Measurements from ENCODE around the gene SH3TC2. TPM values are rescaled to one million over a fixed set of nuclear protein-coding genes. Genes with fewer than 3 reads are reported as not detected.

SH3TC2 gene
- polyA plus RNA-seq, 4 donors: 0.36 to 0.68 TPM; not detected in 2

- no peak overlapping the region for H3K4me3 ChIP-seq (ENCODE audit: low read depth in 1 of 3, low read length in 3 of 3)
- DNase-seq: no peak
- no peaks in the 10 kb centered on the region for H3K36me3 ChIP-seq (ENCODE audit: control insufficient read depth in 3 of 3, insufficient read depth in 2 of 3, low read depth in 1 of 3, low read length in 3 of 3)
- WGBS, 3 donors: 72 to 86% (median 81%) methylated on average over 4 of the region's 4 CpGs
- H3K27ac ChIP-seq (ENCODE audit: low read depth in 1 of 3, low read length in 2 of 3): no peak overlapping the region
- FAIRE-seq: no peak
- no peaks in the 10 kb centered on the region for H3K9me3 ChIP-seq (ENCODE audit: control insufficient read depth in 2 of 2, insufficient read depth in 1 of 2, low read depth in 1 of 2, low read length in 1 of 2)
- H3K4me1 ChIP-seq (ENCODE audit: control insufficient read depth in 3 of 3, insufficient read depth in 2 of 3, low read depth in 1 of 3, low read length in 2 of 3): no peaks in the 10 kb centered on the region
- H3K27me3 ChIP-seq (ENCODE audit: control insufficient read depth in 3 of 3, insufficient read depth in 3 of 3, low read length in 3 of 3): no peaks in the 10 kb centered on the region
These were observed 43.2 kb downstream of the SH3TC2 start for GRCh38 chr5:149019679-149020078.

- H3K27ac ChIP-seq (ENCODE audit: low read depth in 1 of 3, low read length in 2 of 3): no peak overlapping the region
- no peak overlapping the region for H3K4me3 ChIP-seq (ENCODE audit: low read depth in 1 of 3, low read length in 3 of 3)
- no peaks in the 10 kb centered on the region for H3K9me3 ChIP-seq (ENCODE audit: control insufficient read depth in 2 of 2, insufficient read depth in 1 of 2, low read depth in 1 of 2, low read length in 1 of 2)
- no peak for FAIRE-seq
- no peaks in the 10 kb centered on the region for H3K27me3 ChIP-seq (ENCODE audit: control insufficient read depth in 3 of 3, insufficient read depth in 3 of 3, low read length in 3 of 3)
- DNase-seq: no peak
- no peaks in the 10 kb centered on the region for H3K36me3 ChIP-seq (ENCODE audit: control insufficient read depth in 3 of 3, insufficient read depth in 2 of 3, low read depth in 1 of 3, low read length in 3 of 3)
- H3K4me1 ChIP-seq (ENCODE audit: control insufficient read depth in 3 of 3, insufficient read depth in 2 of 3, low read depth in 1 of 3, low read length in 2 of 3): no peaks in the 10 kb centered on the region
- 7 to 13% (median 10%) methylated on average over 2 of the region's 2 CpGs for WGBS, 3 donors
These were observed 43.9 kb downstream of the SH3TC2 start for GRCh38 chr5:149018909-149019443.

GRCh38 chr5:149017636-149018035 lies 45.2 kb downstream of the SH3TC2 start:
- DNase-seq (no peak), FAIRE-seq (no peak)
- Histone ChIP-seq H3K36me3 (ENCODE audit: control insufficient read depth in 3 of 3, insufficient read depth in 2 of 3, low read depth in 1 of 3, low read length in 3 of 3) (no peaks in the 10 kb centered on the region), H3K4me1 (ENCODE audit: control insufficient read depth in 3 of 3, insufficient read depth in 2 of 3, low read depth in 1 of 3, low read length in 2 of 3) (no peaks in the 10 kb centered on the region), H3K27ac (ENCODE audit: low read depth in 1 of 3, low read length in 2 of 3) (no peak overlapping the region), H3K9me3 (ENCODE audit: control insufficient read depth in 2 of 2, insufficient read depth in 1 of 2, low read depth in 1 of 2, low read length in 1 of 2) (no peaks in the 10 kb centered on the region), H3K4me3 (ENCODE audit: low read depth in 1 of 3, low read length in 3 of 3) (no peak overlapping the region), H3K27me3 (ENCODE audit: control insufficient read depth in 3 of 3, insufficient read depth in 3 of 3, low read length in 3 of 3) (no peaks in the 10 kb centered on the region)
- 59 to 89% (median 81%) methylated on average over 1 of the region's 1 CpG for WGBS, 3 donors

- Histone ChIP-seq H3K4me1 (ENCODE audit: control insufficient read depth in 3 of 3, insufficient read depth in 2 of 3, low read depth in 1 of 3, low read length in 2 of 3) (no peaks in the 10 kb centered on the region), H3K27ac (ENCODE audit: low read depth in 1 of 3, low read length in 2 of 3) (no peak overlapping the region), H3K4me3 (ENCODE audit: low read depth in 1 of 3, low read length in 3 of 3) (no peak overlapping the region), H3K27me3 (ENCODE audit: control insufficient read depth in 3 of 3, insufficient read depth in 3 of 3, low read length in 3 of 3) (no peaks in the 10 kb centered on the region), H3K9me3 (ENCODE audit: control insufficient read depth in 2 of 2, insufficient read depth in 1 of 2, low read depth in 1 of 2, low read length in 1 of 2) (no peaks in the 10 kb centered on the region), H3K36me3 (ENCODE audit: control insufficient read depth in 3 of 3, insufficient read depth in 2 of 3, low read depth in 1 of 3, low read length in 3 of 3) (no peaks in the 10 kb centered on the region)
- FAIRE-seq (no peak), DNase-seq (no peak)
- 80 to 88% (median 82%) methylated on average over 1 of the region's 1 CpG for WGBS, 3 donors
These were observed 47.3 kb downstream of the SH3TC2 start for GRCh38 chr5:149015561-149015960.

- no peaks in the 10 kb centered on the region for H3K27me3 ChIP-seq (ENCODE audit: control insufficient read depth in 3 of 3, insufficient read depth in 3 of 3, low read length in 3 of 3)
- FAIRE-seq: no peak
- H3K4me1 ChIP-seq (ENCODE audit: control insufficient read depth in 3 of 3, insufficient read depth in 2 of 3, low read depth in 1 of 3, low read length in 2 of 3): no peaks in the 10 kb centered on the region
- H3K9me3 ChIP-seq (ENCODE audit: control insufficient read depth in 2 of 2, insufficient read depth in 1 of 2, low read depth in 1 of 2, low read length in 1 of 2): no peaks in the 10 kb centered on the region
- H3K4me3 ChIP-seq (ENCODE audit: low read depth in 1 of 3, low read length in 3 of 3): no peak overlapping the region
- H3K27ac ChIP-seq (ENCODE audit: low read depth in 1 of 3, low read length in 2 of 3): no peak overlapping the region
- WGBS, 3 donors: 89 to 100% (median 96%) methylated on average over 1 of the region's 1 CpG
- H3K36me3 ChIP-seq (ENCODE audit: control insufficient read depth in 3 of 3, insufficient read depth in 2 of 3, low read depth in 1 of 3, low read length in 3 of 3): no peaks in the 10 kb centered on the region
- DNase-seq: no peak
These were observed 47.7 kb downstream of the SH3TC2 start for GRCh38 chr5:149015126-149015525.

- Histone ChIP-seq H3K36me3 (ENCODE audit: control insufficient read depth in 3 of 3, insufficient read depth in 2 of 3, low read depth in 1 of 3, low read length in 3 of 3) (no peaks in the 10 kb centered on the region), H3K4me1 (ENCODE audit: control insufficient read depth in 3 of 3, insufficient read depth in 2 of 3, low read depth in 1 of 3, low read length in 2 of 3) (no peaks in the 10 kb centered on the region), H3K4me3 (ENCODE audit: low read depth in 1 of 3, low read length in 3 of 3) (no peak overlapping the region), H3K27ac (ENCODE audit: low read depth in 1 of 3, low read length in 2 of 3) (no peak overlapping the region), H3K9me3 (ENCODE audit: control insufficient read depth in 2 of 2, insufficient read depth in 1 of 2, low read depth in 1 of 2, low read length in 1 of 2) (no peaks in the 10 kb centered on the region), H3K27me3 (ENCODE audit: control insufficient read depth in 3 of 3, insufficient read depth in 3 of 3, low read length in 3 of 3) (no peaks in the 10 kb centered on the region)
- 88 to 96% (median 90%) methylated on average over 2 of the region's 2 CpGs for WGBS, 3 donors
- DNase-seq: no peak
- no peak for FAIRE-seq
These were observed 48.3 kb downstream of the SH3TC2 start for GRCh38 chr5:149014571-149015031.

- H3K36me3 ChIP-seq (ENCODE audit: control insufficient read depth in 3 of 3, insufficient read depth in 2 of 3, low read depth in 1 of 3, low read length in 3 of 3): no peaks in the 10 kb centered on the region
- no peaks in the 10 kb centered on the region for H3K9me3 ChIP-seq (ENCODE audit: control insufficient read depth in 2 of 2, insufficient read depth in 1 of 2, low read depth in 1 of 2, low read length in 1 of 2)
- DNase-seq: no peak
- 56 to 73% (median 59%) methylated on average over 2 of the region's 2 CpGs for WGBS, 3 donors
- H3K4me1 ChIP-seq (ENCODE audit: control insufficient read depth in 3 of 3, insufficient read depth in 2 of 3, low read depth in 1 of 3, low read length in 2 of 3): no peaks in the 10 kb centered on the region
- H3K27ac ChIP-seq (ENCODE audit: low read depth in 1 of 3, low read length in 2 of 3): no peak overlapping the region
- no peak overlapping the region for H3K4me3 ChIP-seq (ENCODE audit: low read depth in 1 of 3, low read length in 3 of 3)
- H3K27me3 ChIP-seq (ENCODE audit: control insufficient read depth in 3 of 3, insufficient read depth in 3 of 3, low read length in 3 of 3): no peaks in the 10 kb centered on the region
- no peak for FAIRE-seq
These were observed 49.1 kb downstream of the SH3TC2 start for GRCh38 chr5:149013796-149014195.

GRCh38 chr5:149012350-149012749 lies 50.5 kb downstream of the SH3TC2 start:
- FAIRE-seq (no peak), DNase-seq (no peak)
- Histone ChIP-seq H3K4me3 (ENCODE audit: low read depth in 1 of 3, low read length in 3 of 3) (no peak overlapping the region), H3K27ac (ENCODE audit: low read depth in 1 of 3, low read length in 2 of 3) (no peak overlapping the region), H3K27me3 (ENCODE audit: control insufficient read depth in 3 of 3, insufficient read depth in 3 of 3, low read length in 3 of 3) (no peaks in the 10 kb centered on the region), H3K4me1 (ENCODE audit: control insufficient read depth in 3 of 3, insufficient read depth in 2 of 3, low read depth in 1 of 3, low read length in 2 of 3) (no peaks in the 10 kb centered on the region), H3K36me3 (ENCODE audit: control insufficient read depth in 3 of 3, insufficient read depth in 2 of 3, low read depth in 1 of 3, low read length in 3 of 3) (no peaks in the 10 kb centered on the region), H3K9me3 (ENCODE audit: control insufficient read depth in 2 of 2, insufficient read depth in 1 of 2, low read depth in 1 of 2, low read length in 1 of 2) (no peaks in the 10 kb centered on the region)
- 87 to 90% (median 90%) methylated on average over 5 of the region's 5 CpGs for WGBS, 3 donors

- DNase-seq (no peak), FAIRE-seq (no peak)
- Histone ChIP-seq H3K4me1 (ENCODE audit: control insufficient read depth in 3 of 3, insufficient read depth in 2 of 3, low read depth in 1 of 3, low read length in 2 of 3) (no peaks in the 10 kb centered on the region), H3K36me3 (ENCODE audit: control insufficient read depth in 3 of 3, insufficient read depth in 2 of 3, low read depth in 1 of 3, low read length in 3 of 3) (no peaks in the 10 kb centered on the region), H3K27ac (ENCODE audit: low read depth in 1 of 3, low read length in 2 of 3) (no peak overlapping the region), H3K9me3 (ENCODE audit: control insufficient read depth in 2 of 2, insufficient read depth in 1 of 2, low read depth in 1 of 2, low read length in 1 of 2) (no peaks in the 10 kb centered on the region), H3K27me3 (ENCODE audit: control insufficient read depth in 3 of 3, insufficient read depth in 3 of 3, low read length in 3 of 3) (no peaks in the 10 kb centered on the region), H3K4me3 (ENCODE audit: low read depth in 1 of 3, low read length in 3 of 3) (no peak overlapping the region)
- WGBS, 3 donors: 72 to 90% (median 84%) methylated on average over 2 of the region's 2 CpGs
These were observed 51.1 kb downstream of the SH3TC2 start for GRCh38 chr5:149011728-149012127.
